H1 (cell line): ENCODE data around the gene ENTPD2. TPM values are rescaled to one million over a fixed set of nuclear protein-coding genes. Genes with fewer than 3 reads are reported as not detected.

Experiments
- CTCF ChIA-PET: fragments of 300-600 bp; sonication (Branson Sonifier 250); formaldehyde crosslinking; loops from one replicate; lab custom pipeline; 2021; ENCODE audit not compliant: partially characterized antibody; lab: Charles Lee
- POLR2A ChIA-PET: fragments of 300-600 bp; sonication (Branson Sonifier 250); formaldehyde crosslinking; loops from one replicate; lab custom pipeline; 2021; ENCODE audit warnings: inconsistent platforms; ENCODE audit not compliant: partially characterized antibody; lab: Charles Lee
- DNase-seq, 2 experiments: peaks; one replicate each; pipeline versions ENCODE4 v3.0.0 to v3.0.0-alpha.2; 2010 to 2022; ENCODE audit warnings: low spot score in 2 of 2, low read depth in 1 of 2, mixed read lengths in 1 of 2
- FAIRE-seq: peaks from 2 replicates; lab custom pipeline; 2011; peaks lifted over from hg19 to GRCh38; lab: Jason Lieb, UNC
- H2AFZ ChIP-seq: 2 replicates; pipeline ENCODE4 v1.8.1; 2012; ENCODE audit warnings: low read length, inconsistent platforms
- H2AK5ac ChIP-seq: 2 replicates; pipeline ENCODE4 v1.6.1; 2013; ENCODE audit warnings: low read depth, low read length
- H2BK120ac ChIP-seq: replicated peaks from 2 replicates; pipeline ENCODE3; 2013; ENCODE audit warnings: low read depth, low read length, inconsistent platforms
- H2BK12ac ChIP-seq: 2 replicates; pipeline ENCODE4 v1.6.1; 2013; ENCODE audit warnings: low read depth, low read length
- H2BK15ac ChIP-seq: 2 replicates; pipeline ENCODE4 v1.6.1; 2013; ENCODE audit warnings: low read length
- H2BK20ac ChIP-seq: 2 replicates; pipeline ENCODE4 v1.6.1; 2013; ENCODE audit warnings: low read length
- H2BK5ac ChIP-seq: 2 replicates; pipeline ENCODE4 v1.6.1; 2013; ENCODE audit warnings: low read depth, low read length
- H3K14ac ChIP-seq: 2 replicates; pipeline ENCODE4 v1.6.1; 2013; ENCODE audit warnings: inconsistent platforms; ENCODE audit not compliant: insufficient read length
- H3K18ac ChIP-seq: 2 replicates; pipeline ENCODE4 v1.6.1; 2013; ENCODE audit warnings: low read length; ENCODE audit errors: extremely low read depth
- H3K23ac ChIP-seq: 2 replicates; pipeline ENCODE4 v1.6.1; 2013; ENCODE audit warnings: inconsistent platforms; ENCODE audit not compliant: insufficient read length
- H3K23me2 ChIP-seq: 2 replicates; pipeline ENCODE4 v1.6.1; 2013; ENCODE audit warnings: low read depth, low read length
- H3K27ac ChIP-seq: 2 replicates; pipeline ENCODE4 v1.6.1; 2011; ENCODE audit warnings: low read depth, low read length, inconsistent platforms
- H3K27me3 ChIP-seq, 4 experiments: replicated peaks in 1 of 4; 1 replicate in 1 of 4; 2 replicates in 3 of 4; pipeline versions ENCODE4 v1.6.1 to v1.8.1; 2011 to 2013; ENCODE audit warnings: low read length in 3 of 4, mild to moderate bottlenecking in 3 of 4, inconsistent platforms in 2 of 4, mixed read lengths in 2 of 4, moderate library complexity in 1 of 4; ENCODE audit not compliant: control insufficient read depth in 3 of 4, insufficient read depth in 3 of 4; ENCODE audit errors: extremely low read depth in 1 of 4
- H3K36me3 ChIP-seq, 4 experiments: 2 replicates each; pipeline versions ENCODE4 v1.6.1 to v1.8.1; 2011 to 2013; ENCODE audit warnings: mild to moderate bottlenecking in 4 of 4, low read length in 3 of 4, moderate library complexity in 2 of 4, control low read depth in 1 of 4, inconsistent platforms in 1 of 4; ENCODE audit not compliant: insufficient read depth in 4 of 4, control insufficient read depth in 2 of 4
- H3K4ac ChIP-seq: replicated peaks from 2 replicates; pipeline ENCODE3; 2013; ENCODE audit warnings: low read length, low read depth, mixed read lengths, inconsistent platforms; ENCODE audit not compliant: insufficient read length
- H3K4me1 ChIP-seq, 4 experiments: replicated peaks in 1 of 4; 1 replicate in 1 of 4; 2 replicates in 3 of 4; pipeline versions ENCODE4 v1.6.1 to v1.8.1; 2011 to 2013; ENCODE audit warnings: low read length in 3 of 4, inconsistent platforms in 2 of 4, mixed read lengths in 1 of 4; ENCODE audit not compliant: insufficient read depth in 4 of 4, control insufficient read depth in 3 of 4
- H3K4me2 ChIP-seq, 2 experiments: 2 replicates each; pipeline versions ENCODE4 v1.6.1 to v1.8.1; 2011 to 2013; ENCODE audit warnings: low read depth in 2 of 2, low read length in 2 of 2, control low read depth in 1 of 2, inconsistent platforms in 1 of 2, mild to moderate bottlenecking in 1 of 2; ENCODE audit not compliant: insufficient read depth in 1 of 2
- H3K4me3 ChIP-seq, 4 experiments: fragments of 200-600, 300-600 bp in 1 of 4; sonication (generic), shearing (Covaris generic), sonication (Bioruptor Twin) in 1 of 4; 2 replicates each; pipeline versions ENCODE4 v1.5.1 to v1.8.1; 2011 to 2016; ENCODE audit warnings: low read length in 4 of 4, low read depth in 3 of 4, control low read depth in 2 of 4, inconsistent platforms in 2 of 4, mild to moderate bottlenecking in 2 of 4, mixed read lengths in 1 of 4, moderate library complexity in 1 of 4; ENCODE audit not compliant: insufficient read depth in 2 of 4; ENCODE audit errors: extremely low read depth in 1 of 4
- H3K56ac ChIP-seq: replicated peaks from 2 replicates; pipeline ENCODE3; 2013; ENCODE audit warnings: low read depth, mild to moderate bottlenecking, mixed read lengths, low read length, inconsistent platforms; ENCODE audit not compliant: insufficient read length
- H3K79me1 ChIP-seq: 2 replicates; pipeline ENCODE4 v1.6.1; 2013; ENCODE audit warnings: low read depth, low read length, control low read depth
- H3K79me2 ChIP-seq, 2 experiments: 2 replicates each; pipeline versions ENCODE4 v1.6.1 to v1.8.1; 2012 to 2013; ENCODE audit warnings: low read length in 2 of 2, mild to moderate bottlenecking in 2 of 2, inconsistent platforms in 1 of 2; ENCODE audit not compliant: insufficient read depth in 2 of 2, control insufficient read depth in 1 of 2
- H3K9ac ChIP-seq, 4 experiments: replicated peaks in 1 of 4; 1 replicate in 1 of 4; 2 replicates in 3 of 4; pipeline versions ENCODE4 v1.6.1 to v1.8.1; 2011 to 2013; ENCODE audit warnings: low read depth in 3 of 4, low read length in 3 of 4, control low read depth in 2 of 4, mild to moderate bottlenecking in 2 of 4, moderate library complexity in 2 of 4, inconsistent platforms in 1 of 4; ENCODE audit errors: extremely low read depth in 1 of 4
- H3K9me3 ChIP-seq, 2 experiments: 2 replicates each; pipeline versions ENCODE4 v1.6.1 to v1.8.1; 2012 to 2013; ENCODE audit warnings: mild to moderate bottlenecking in 2 of 2, moderate library complexity in 2 of 2, control low read depth in 1 of 2, inconsistent platforms in 1 of 2, low read depth in 1 of 2, low read length in 1 of 2, mixed read lengths in 1 of 2; ENCODE audit not compliant: insufficient read depth in 2 of 2
- H4K20me1 ChIP-seq, 2 experiments: replicated peaks in 1 of 2; 2 replicates each; pipeline versions ENCODE3 to v1.8.1; 2011 to 2013; ENCODE audit warnings: inconsistent platforms in 2 of 2, low read length in 2 of 2, mild to moderate bottlenecking in 1 of 2; ENCODE audit not compliant: insufficient read depth in 2 of 2, control insufficient read depth in 1 of 2
- H4K5ac ChIP-seq: 2 replicates; pipeline ENCODE4 v1.6.1; 2013; ENCODE audit warnings: low read length, low read depth, mixed read lengths, inconsistent platforms; ENCODE audit not compliant: insufficient read length
- H4K8ac ChIP-seq: 2 replicates; pipeline ENCODE4 v1.8.0; 2013; ENCODE audit warnings: mild to moderate bottlenecking, moderate library complexity, low read length, inconsistent platforms; ENCODE audit not compliant: insufficient read depth; ENCODE audit errors: extremely low read depth
- H4K91ac ChIP-seq: replicated peaks from 2 replicates; pipeline ENCODE3; 2013; ENCODE audit warnings: low read length, mixed read lengths, inconsistent platforms; ENCODE audit not compliant: insufficient read length
- CTCF ChIP-seq, 3 experiments: IDR thresholded peaks; 1 replicate in 2 of 3; 2 replicates in 1 of 3; pipeline versions ENCODE4 v1.5.1 to v1.6.1; 2011; ENCODE audit warnings: low read length in 3 of 3, mild to moderate bottlenecking in 3 of 3, inconsistent platforms in 2 of 3, low read depth in 1 of 3, moderate library complexity in 1 of 3; ENCODE audit not compliant: insufficient read depth in 1 of 3; ENCODE audit errors: control extremely low read depth in 1 of 3
- EP300 ChIP-seq, 2 experiments: IDR thresholded peaks; 1 replicate in 1 of 2; 2 replicates in 1 of 2; pipeline ENCODE4 v1.6.1; 2011 to 2012; ENCODE audit warnings: low read depth in 2 of 2, low read length in 2 of 2, mild to moderate bottlenecking in 2 of 2, borderline replicate concordance in 1 of 2, inconsistent platforms in 1 of 2, moderate library complexity in 1 of 2
- KDM5A ChIP-seq: fragments of 200-600 bp; IDR thresholded peaks from 2 replicates; pipeline ENCODE4 v1.7.1; 2012; ENCODE audit warnings: mild to moderate bottlenecking, low read length, inconsistent platforms, mixed read lengths
- RBBP5 ChIP-seq: IDR thresholded peaks from 2 replicates; pipeline ENCODE4 v1.7.1; 2012; ENCODE audit warnings: low read depth, mild to moderate bottlenecking, inconsistent platforms, low read length, moderate library complexity, borderline replicate concordance
- SIX5 ChIP-seq: IDR thresholded peaks from 2 replicates; pipeline ENCODE4 v1.6.1; 2011; ENCODE audit warnings: mild to moderate bottlenecking, low read depth, low read length
- TAF7 ChIP-seq: optimal IDR thresholded peaks from 2 replicates; pipeline ENCODE3; 2011; ENCODE audit warnings: low read depth, mild to moderate bottlenecking, inconsistent platforms, low read length, moderate library complexity, borderline replicate concordance
- TCF12 ChIP-seq: IDR thresholded peaks from 2 replicates; pipeline ENCODE4 v1.6.1; 2011; ENCODE audit warnings: low read depth, mild to moderate bottlenecking, low read length
- WGBS, 2 experiments: shearing (Covaris generic) in 1 of 2; methylation state at CpG; one replicate each; pipeline versions ENCODE4 v1.1.6 to v1.1.7; 2013 to 2015; ENCODE audit warnings: low lambda C conversion rate in 2 of 2, mixed read lengths in 2 of 2, inconsistent platforms in 1 of 2, low coverage in 1 of 2, missing lambda C conversion rate in 1 of 2; ENCODE audit not compliant: insufficient replicate concordance in 2 of 2, insufficient coverage in 1 of 2, insufficient read length in 1 of 2; ENCODE audit errors: extremely low coverage in 1 of 2, missing lambda C conversion rate in 1 of 2; 5-methylcytosine and 5-hydroxymethylcytosine counted together
- polyA plus RNA-seq, 7 experiments: library from polyadenylated mRNA; depleted of rRNA in 3 of 7; stranded (reverse) in 5 of 7; unstranded in 2 of 7; fragments of >200 nt in 5 of 7; fragments of 200-250 nt in 2 of 7; gene quantifications; 1 replicate in 5 of 7; 2 replicates in 1 of 7; 4 replicates in 1 of 7; pipeline versions ENCODE4 v1.2.1 to v1.2.3, GENCODE V29; 2011 to 2013; ENCODE audit warnings: missing spikeins in 2 of 7, mixed read lengths in 2 of 7
- total RNA-seq: library from RNA; stranded (reverse); fragmentation: NEBNext Ultra II Directional; extraction: Animal tissue kit (Norgen Biotek cat#: 25700); gene quantifications from 2 replicates; pipeline ENCODE4 v1.2.1, GENCODE V29; 2021

The ENTPD2 gene
- total and polyA plus RNA-seq, 2 of the 8 experiments (the other 6 are each of a cell fraction or from before 2014, with no cell fraction given) = 0.65 to 3.8 TPM

- FAIRE-seq = no peak
- ChIA-PET CTCF (interaction anchor here (2.0 kb wide), 1 partner anchor 12 kb away, joined by 13 read pairs; the partner anchor contains the start of gene ABCA2), POLR2A (no interaction called here)
- no peak for TF ChIP-seq RBBP5
- TF ChIP-seq SIX5 = no peak
- TF ChIP-seq TAF7 = no peak
- no peak for TF ChIP-seq TCF12
- no peak for TF ChIP-seq KDM5A
- no peak for TF ChIP-seq EP300 (IDR thresholded peaks at IDR 0.05; ENCODE audit: borderline replicate concordance in 1 of 2, low read depth in 2 of 2, low read length in 2 of 2)
- TF ChIP-seq CTCF (IDR thresholded peaks at IDR 0.05; ENCODE audit: control extremely low read depth in 1 of 3, insufficient read depth in 1 of 3, low read depth in 1 of 3, low read length in 3 of 3) = no peak
- Histone ChIP-seq H3K4me3 (no peak overlapping the region), H3K36me3 (peaks cover 0 to 3% (median 0%) of the 10 kb centered on the region in 4 experiments; a peak in 1 of 8 replicates), H3K4me2 (no peak overlapping the region), H3K27me3 (peaks cover 5 to 14% (median 10%) of the 10 kb centered on the region in 4 experiments; a peak in 6 of 7 replicates), H3K14ac (no peak overlapping the region), H3K9me3 (no peaks in the 10 kb centered on the region), H4K91ac (no peak overlapping the region), H2BK20ac (no peak overlapping the region), H2BK12ac (no peak overlapping the region), H3K4ac (no peak overlapping the region), H3K18ac (no peak overlapping the region), H4K8ac (no peak overlapping the region), H3K79me1 (peaks cover 9% of the 10 kb centered on the region), H3K9ac (no peak overlapping the region), H3K27ac (no peak overlapping the region), H2BK5ac (no peak overlapping the region), H3K23me2 (peaks cover 5% of the 10 kb centered on the region; the same call in 1 of the 2 replicates), H3K79me2 (peaks cover 0 to 4% of the 10 kb centered on the region in 2 experiments; a peak in 1 of 4 replicates), H2AK5ac (no peak overlapping the region), H4K20me1 (peaks cover 9 to 17% of the 10 kb centered on the region in 2 experiments), H2AFZ (no peak overlapping the region), H2BK120ac (no peak overlapping the region), H3K4me1 (peaks cover 3 to 6% (median 5%) of the 10 kb centered on the region in 4 experiments; a peak in 4 of 7 replicates), H2BK15ac (no peak overlapping the region), H3K56ac (no peak overlapping the region), H3K23ac (no peak overlapping the region), H4K5ac (no peak overlapping the region)
- DNase-seq = no peak
- WGBS, 2 experiments = 95% methylated on average over 16 of the region's 23 CpGs; no CpG with 5 or more reads in 1 of the 2 experiments
Measured at GRCh38 chr9:137040568-137040967, 13.3 kb downstream of the ENTPD2 start.
